Liver (tissue), 9 donors: ENCODE measurements around the gene PLCL1. TPM values are rescaled to one million over a fixed set of nuclear protein-coding genes. Genes with fewer than 3 reads are reported as not detected.

Source experiments
- DNase-seq: peaks from one replicate; pipeline ENCODE4 v3.0.0-alpha.2; 2017; ENCODE audit warnings: low spot score
- H3K27ac ChIP-seq, 2 donors: one replicate each; pipeline ENCODE4 v1.7.0; 2013; ENCODE audit warnings: inconsistent platforms in 2 of 2, low read length in 2 of 2, control low read depth in 1 of 2, low read depth in 1 of 2, mild to moderate bottlenecking in 1 of 2
- H3K27me3 ChIP-seq, 4 donors: one replicate each; pipeline versions ENCODE4 v1.6.1 to v1.7.0; 2013; ENCODE audit warnings: low read length in 3 of 4, inconsistent platforms in 1 of 4, mild to moderate bottlenecking in 1 of 4, moderate library complexity in 1 of 4; ENCODE audit not compliant: control insufficient read depth in 4 of 4, insufficient read depth in 4 of 4
- H3K36me3 ChIP-seq, 4 donors: one replicate each; pipeline versions ENCODE4 v1.6.1 to v1.7.0; 2013; ENCODE audit warnings: low read length in 3 of 4, mild to moderate bottlenecking in 3 of 4, low read depth in 1 of 4, moderate library complexity in 1 of 4; ENCODE audit not compliant: control insufficient read depth in 4 of 4, insufficient read depth in 3 of 4
- H3K4me1 ChIP-seq, 4 donors: one replicate each; pipeline versions ENCODE4 v1.6.1 to v1.7.0; 2013; ENCODE audit warnings: low read length in 3 of 4, mild to moderate bottlenecking in 3 of 4, moderate library complexity in 1 of 4; ENCODE audit not compliant: control insufficient read depth in 4 of 4, insufficient read depth in 4 of 4
- H3K4me3 ChIP-seq, 3 donors: one replicate each; pipeline versions ENCODE4 v1.6.1 to v1.7.0; 2013; ENCODE audit warnings: low read length in 3 of 3, control low read depth in 1 of 3, low read depth in 1 of 3, mild to moderate bottlenecking in 1 of 3
- H3K9ac ChIP-seq, 2 donors: one replicate each; pipeline ENCODE4 v1.7.0; 2013; ENCODE audit warnings: low read length in 2 of 2, mild to moderate bottlenecking in 2 of 2, moderate library complexity in 2 of 2, control low read depth in 1 of 2, low read depth in 1 of 2
- H3K9me3 ChIP-seq, 4 donors: one replicate each; pipeline versions ENCODE4 v1.6.1 to v1.7.0; 2013; ENCODE audit warnings: low read length in 3 of 4; ENCODE audit not compliant: control insufficient read depth in 4 of 4
- CTCF ChIP-seq: fragments of 150-350 bp; IDR thresholded peaks from 2 replicates; pipeline ENCODE4 v1.5.1; 2017; ENCODE audit warnings: improper control_type of control experiment, low read depth, low read length; ENCODE audit not compliant: missing input control
- EGR1 ChIP-seq, 2 donors: IDR thresholded peaks; 2 replicates each; pipeline ENCODE4 v1.6.1; 2016 to 2018; ENCODE audit warnings: antibody characterized with exemption in 2 of 2, low read depth in 2 of 2
- FOXA1 ChIP-seq: IDR thresholded peaks from 2 replicates; pipeline ENCODE4 v1.6.1; 2016; ENCODE audit warnings: antibody characterized with exemption
- GABPA ChIP-seq, 2 donors: IDR thresholded peaks in 1 of 2; conservative IDR thresholded peaks in 1 of 2; 2 replicates each; pipeline ENCODE4 v1.6.1; 2016; ENCODE audit warnings: antibody characterized with exemption in 2 of 2, mild to moderate bottlenecking in 1 of 2, moderate library complexity in 1 of 2
- HNF4A ChIP-seq, 2 donors: conservative IDR thresholded peaks; 2 replicates each; pipeline ENCODE4 v1.6.1; 2016; ENCODE audit warnings: antibody characterized with exemption in 2 of 2, mild to moderate bottlenecking in 2 of 2
- HNF4G ChIP-seq: IDR thresholded peaks from 2 replicates; pipeline ENCODE4 v1.6.1; 2016; ENCODE audit warnings: antibody characterized with exemption
- JUND ChIP-seq, 2 donors: IDR thresholded peaks; 2 replicates each; pipeline ENCODE4 v1.6.1; 2016; ENCODE audit warnings: antibody characterized with exemption in 2 of 2
- NR2F2 ChIP-seq: IDR thresholded peaks from 2 replicates; pipeline ENCODE4 v1.6.1; 2016; ENCODE audit warnings: antibody characterized with exemption
- RAD21 ChIP-seq, 2 donors: IDR thresholded peaks; 2 replicates each; pipeline ENCODE4 v1.6.1; 2016; ENCODE audit warnings: antibody characterized with exemption in 2 of 2, mild to moderate bottlenecking in 2 of 2
- REST ChIP-seq: IDR thresholded peaks from 2 replicates; pipeline ENCODE4 v1.6.1; 2016; ENCODE audit warnings: antibody characterized with exemption, mild to moderate bottlenecking
- SP1 ChIP-seq: IDR thresholded peaks from 2 replicates; pipeline ENCODE4 v1.6.1; 2018; ENCODE audit warnings: antibody characterized with exemption, mild to moderate bottlenecking
- TAF1 ChIP-seq: conservative IDR thresholded peaks from 2 replicates; pipeline ENCODE4 v1.6.1; 2016; ENCODE audit warnings: antibody characterized with exemption, mild to moderate bottlenecking
- YY1 ChIP-seq: IDR thresholded peaks from 2 replicates; pipeline ENCODE4 v1.6.1; 2016; ENCODE audit warnings: antibody characterized with exemption, mild to moderate bottlenecking
- WGBS: extraction: QIAGEN DNeasy Blood & Tissue Kit; methylation state at CpG from one replicate; pipeline ENCODE4 v1.1.7; 2013; 5-methylcytosine and 5-hydroxymethylcytosine counted together
- polyA plus RNA-seq, 2 donors: library from polyadenylated mRNA; stranded (reverse) in 1 of 2; unstranded in 1 of 2; fragments of 200-250 nt in 1 of 2; fragments of >200 nt in 1 of 2; fragmentation: Nextera tagmentation in 1 of 2; extraction: Ambion mirVana in 1 of 2; gene quantifications; one replicate each; pipeline versions ENCODE4 v1.2.1 to v1.2.3, GENCODE V29; 2013 to 2015
- total RNA-seq, 2 donors: library from RNA; depleted of rRNA; stranded (reverse); fragments of >200 nt; gene quantifications; one replicate each; pipeline ENCODE4 v1.2.3, GENCODE V29; 2014
- donor health status: healthy.
- donor health status: healthy.
- donor health status: healthy.
- donor health status: healthy.
- donor health status: healthy.

PLCL1 gene
- total and polyA plus RNA-seq, 4 donors, result 0.08 to 0.59 (median 0.31) TPM

- DNase-seq, result no peak
- H3K9me3 ChIP-seq, result no peaks in the 10 kb centered on the region
- TF ChIP-seq NR2F2 (no peak), RAD21 (IDR thresholded peaks at IDR 0.05) (no peak), GABPA (IDR thresholded peaks at IDR 0.05 in 1 of 2, conservative IDR thresholded peaks at IDR 0.05 in 1 of 2) (no peak), TAF1 (no peak), FOXA1 (no peak)
- H3K27ac ChIP-seq, result no peak overlapping the region
- no peaks in the 10 kb centered on the region for H3K36me3 ChIP-seq
- H3K27me3 ChIP-seq, result no peaks in the 10 kb centered on the region
- H3K4me3 ChIP-seq, result no peak overlapping the region
- 87% methylated on average over 3 of the region's 3 CpGs for WGBS
- no peak overlapping the region for H3K9ac ChIP-seq
- no peaks in the 10 kb centered on the region for H3K4me1 ChIP-seq
Measured at GRCh38 chr2:197947219-197947757, 142.9 kb downstream of the PLCL1 start.

GRCh38 chr2:197949224-197949623, 144.8 kb downstream of the PLCL1 start:
- H3K9me3 ChIP-seq, result no peaks in the 10 kb centered on the region
- no peaks in the 10 kb centered on the region for H3K36me3 ChIP-seq
- H3K27me3 ChIP-seq, result no peaks in the 10 kb centered on the region
- DNase-seq, result no peak
- no peak overlapping the region for H3K4me3 ChIP-seq
- no peaks in the 10 kb centered on the region for H3K4me1 ChIP-seq
- no peak overlapping the region for H3K27ac ChIP-seq
- H3K9ac ChIP-seq, result no peak overlapping the region
- TF ChIP-seq NR2F2, result no peak
- no peak for TF ChIP-seq JUND (IDR thresholded peaks at IDR 0.05)
- TF ChIP-seq SP1, result no peak
- no peak for TF ChIP-seq TAF1
- no peak for TF ChIP-seq HNF4G
- no peak for TF ChIP-seq CTCF
- TF ChIP-seq HNF4A (conservative IDR thresholded peaks at IDR 0.05), result no peak
- no peak for TF ChIP-seq GABPA (IDR thresholded peaks at IDR 0.05 in 1 of 2, conservative IDR thresholded peaks at IDR 0.05 in 1 of 2)
- TF ChIP-seq REST, result no peak
- no peak for TF ChIP-seq YY1
- TF ChIP-seq EGR1 (IDR thresholded peaks at IDR 0.05; ENCODE audit: low read depth in 2 of 2), result no peak

GRCh38 chr2:197950006-197950405, 145.6 kb downstream of the PLCL1 start:
- Histone ChIP-seq H3K27ac (no peak overlapping the region), H3K4me3 (no peak overlapping the region), H3K4me1 (no peaks in the 10 kb centered on the region), H3K36me3 (no peaks in the 10 kb centered on the region), H3K9ac (no peak overlapping the region), H3K9me3 (no peaks in the 10 kb centered on the region), H3K27me3 (no peaks in the 10 kb centered on the region)
- 90% methylated on average over 3 of the region's 3 CpGs for WGBS
- no peak for TF ChIP-seq EGR1 (IDR thresholded peaks at IDR 0.05; ENCODE audit: low read depth in 2 of 2)
- no peak for TF ChIP-seq FOXA1
- TF ChIP-seq SP1, result no peak
- DNase-seq, result no peak
